Thymus (tissue), 11 donors: ENCODE measurements around the gene SLC7A10. TPM values are rescaled to one million over a fixed set of nuclear protein-coding genes. Genes with fewer than 3 reads are reported as not detected.

Source experiments
- DNase-seq, 9 donors: peaks; one replicate each; pipeline ENCODE4 v3.0.0-alpha.2; 2013; ENCODE audit warnings: low spot score in 9 of 9, low read depth in 6 of 9, missing footprints in 1 of 9
- H3K27ac ChIP-seq, 2 donors: one replicate each; pipeline ENCODE4 v1.5.1; 2013; ENCODE audit warnings: control low read depth in 1 of 2, low read depth in 1 of 2, low read length in 1 of 2, mild to moderate bottlenecking in 1 of 2, moderate library complexity in 1 of 2
- H3K27me3 ChIP-seq, 2 donors: one replicate each; pipeline ENCODE4 v1.5.1; 2013; ENCODE audit warnings: low read length in 1 of 2; ENCODE audit not compliant: control insufficient read depth in 2 of 2, insufficient read depth in 1 of 2
- H3K36me3 ChIP-seq, 2 donors: one replicate each; pipeline ENCODE4 v1.5.1; 2013; ENCODE audit warnings: low read length in 1 of 2, mild to moderate bottlenecking in 1 of 2, moderate library complexity in 1 of 2; ENCODE audit not compliant: control insufficient read depth in 2 of 2, insufficient read depth in 2 of 2
- H3K4me1 ChIP-seq, 2 donors: one replicate each; pipeline ENCODE4 v1.5.1; 2013; ENCODE audit warnings: low read length in 2 of 2; ENCODE audit not compliant: control insufficient read depth in 2 of 2, insufficient read depth in 2 of 2
- H3K4me3 ChIP-seq, 2 donors: one replicate each; pipeline ENCODE4 v1.5.1; 2013; ENCODE audit warnings: low read length in 2 of 2, control low read depth in 1 of 2, mild to moderate bottlenecking in 1 of 2
- H3K9me3 ChIP-seq, 2 donors: one replicate each; pipeline ENCODE4 v1.5.1; 2013; ENCODE audit warnings: low read length in 1 of 2, mild to moderate bottlenecking in 1 of 2; ENCODE audit not compliant: control insufficient read depth in 2 of 2, insufficient read depth in 1 of 2
- WGBS: extraction: QIAGEN DNeasy Blood & Tissue Kit; methylation state at CpG from one replicate; pipeline ENCODE4 v1.1.7; 2013; 5-methylcytosine and 5-hydroxymethylcytosine counted together
- polyA plus RNA-seq: library from polyadenylated mRNA; stranded (reverse); fragments of 200-250 nt; gene quantifications from one replicate; pipeline ENCODE4 v1.2.3, GENCODE V29; 2013
- total RNA-seq: library from RNA; stranded (reverse); fragments of 120-200 nt; gene quantifications from one replicate; pipeline ENCODE4 v1.2.4, GENCODE V29; 2013
- donor health status: healthy.

The SLC7A10 gene
- total and polyA plus RNA-seq, 2 donors = 0.11 to 0.33 TPM

DNA sequence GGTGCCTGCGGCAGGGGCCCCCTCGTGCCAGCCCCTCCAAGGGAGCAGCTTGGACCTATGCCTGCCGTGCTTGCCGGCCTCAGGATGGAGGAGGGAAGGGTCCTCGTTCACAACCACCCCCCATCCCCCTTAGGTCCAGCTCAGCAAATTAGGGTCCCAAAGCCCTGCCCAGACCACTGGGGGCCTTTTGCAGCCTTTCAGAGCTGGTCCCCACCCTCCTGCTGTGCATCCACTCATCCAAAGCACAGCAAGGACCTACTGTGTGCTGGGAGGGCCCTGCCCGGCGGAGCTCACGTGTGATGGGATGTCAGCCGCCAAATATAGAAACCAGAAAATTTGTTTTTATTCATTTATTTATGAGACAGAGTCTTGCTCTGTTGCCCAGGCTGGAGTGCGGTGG, 16.5 kb upstream of the SLC7A10 start:
- Histone ChIP-seq H3K27ac (no peak overlapping the region), H3K36me3 (no peaks in the 10 kb centered on the region), H3K9me3 (peaks cover 0 to 8% of the 10 kb centered on the region in 2 donors), H3K4me1 (no peaks in the 10 kb centered on the region), H3K4me3 (no peak overlapping the region), H3K27me3 (no peaks in the 10 kb centered on the region)
- WGBS = 89% methylated on average over 10 of the region's 10 CpGs
- no peak for DNase-seq

GRCh38 chr19:33241530-33242101, 16.0 kb upstream of the SLC7A10 start:
- Histone ChIP-seq H3K4me1 (no peaks in the 10 kb centered on the region), H3K36me3 (no peaks in the 10 kb centered on the region), H3K27ac (no peak overlapping the region), H3K9me3 (peaks cover 0 to 8% of the 10 kb centered on the region in 2 donors), H3K4me3 (no peak overlapping the region), H3K27me3 (no peaks in the 10 kb centered on the region)
- no peak for DNase-seq
- WGBS = 36% methylated on average over 22 of the region's 22 CpGs

- Histone ChIP-seq H3K27ac (no peak overlapping the region), H3K4me3 (no peak overlapping the region), H3K36me3 (no peaks in the 10 kb centered on the region), H3K4me1 (no peaks in the 10 kb centered on the region), H3K9me3 (peaks cover 0 to 7% of the 10 kb centered on the region in 2 donors), H3K27me3 (no peaks in the 10 kb centered on the region)
- DNase-seq = no peak
- 87% methylated on average over 11 of the region's 11 CpGs for WGBS
Measured at GRCh38 chr19:33241091-33241529, 15.5 kb upstream of the SLC7A10 start.

DNA sequence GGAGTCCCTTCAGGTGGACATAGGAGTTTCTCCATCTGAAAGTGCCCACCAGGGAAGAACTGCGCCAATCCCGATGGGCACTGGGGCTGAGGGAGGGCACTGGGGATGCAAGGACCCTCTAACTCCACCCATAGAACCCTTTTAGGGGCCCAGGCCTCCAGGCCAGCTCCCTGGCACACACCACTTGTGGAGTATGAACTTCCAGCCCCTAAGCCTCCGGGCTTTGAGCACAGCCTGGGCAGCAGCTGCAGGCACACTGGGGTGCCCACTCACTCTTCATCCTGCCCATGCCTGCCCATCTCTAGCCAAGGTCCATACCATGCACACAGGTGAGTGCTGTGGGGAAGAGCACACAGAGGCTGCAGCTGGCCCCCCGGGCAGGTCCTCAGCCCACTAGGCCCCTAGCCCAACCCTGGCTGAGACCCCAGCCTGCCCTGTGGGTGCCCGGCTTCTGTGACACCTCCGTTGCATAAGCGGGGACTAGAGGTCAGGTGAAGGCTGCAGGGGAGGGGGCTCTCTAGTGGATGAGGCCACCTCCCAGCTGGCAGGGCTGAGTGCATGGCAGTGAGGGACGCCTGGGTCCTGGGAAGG, 14.6 kb upstream of the SLC7A10 start:
- no peaks in the 10 kb centered on the region for H3K4me1 ChIP-seq
- no peaks in the 10 kb centered on the region for H3K9me3 ChIP-seq
- DNase-seq = no peak
- no peaks in the 10 kb centered on the region for H3K36me3 ChIP-seq
- no peaks in the 10 kb centered on the region for H3K27me3 ChIP-seq
- 96% methylated on average over 8 of the region's 8 CpGs for WGBS
- no peak overlapping the region for H3K4me3 ChIP-seq
- no peak overlapping the region for H3K27ac ChIP-seq

DNA sequence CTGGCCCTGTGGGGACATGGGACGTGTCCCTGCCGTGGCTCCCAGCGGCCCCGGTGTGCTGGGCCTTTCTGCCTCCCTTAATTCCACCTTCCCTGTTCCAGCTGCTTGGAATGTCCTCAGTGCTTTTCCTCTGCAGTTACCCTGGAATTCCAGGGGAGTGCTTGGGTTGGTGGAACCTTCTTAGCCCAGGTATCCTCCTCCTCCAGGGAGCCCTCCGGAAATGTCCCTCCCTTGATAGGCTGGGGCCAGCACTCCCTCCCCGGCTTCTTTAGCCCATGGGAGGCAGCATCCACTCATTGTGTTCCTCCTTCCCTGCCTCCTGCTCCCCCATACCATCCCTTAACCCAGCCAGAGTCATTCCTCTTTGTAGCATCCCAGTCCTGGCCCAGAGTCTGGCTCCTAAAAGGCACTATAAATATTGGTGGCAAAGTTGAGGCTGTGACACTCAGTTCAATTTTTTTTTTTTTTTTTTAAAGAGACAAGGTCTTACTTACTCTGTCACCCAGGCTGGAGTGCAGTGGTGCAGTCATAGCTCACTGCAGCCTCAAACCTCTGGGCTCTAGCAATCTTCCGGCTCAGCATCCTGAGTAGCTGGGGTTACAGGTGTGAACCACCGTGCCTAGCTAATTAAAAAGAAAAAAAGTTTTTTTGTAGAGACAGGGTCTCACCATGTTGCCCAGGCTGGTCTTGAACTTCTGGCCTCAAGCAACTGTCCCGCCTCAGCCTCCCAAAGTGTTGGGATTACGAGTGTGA, 13.7 kb upstream of the SLC7A10 start:
- 93% methylated on average over 10 of the region's 10 CpGs for WGBS
- no peaks in the 10 kb centered on the region for H3K9me3 ChIP-seq
- no peak for DNase-seq
- H3K36me3 ChIP-seq = no peaks in the 10 kb centered on the region
- no peak overlapping the region for H3K27ac ChIP-seq
- H3K4me3 ChIP-seq = no peak overlapping the region
- H3K4me1 ChIP-seq = no peaks in the 10 kb centered on the region
- H3K27me3 ChIP-seq = no peaks in the 10 kb centered on the region

DNA sequence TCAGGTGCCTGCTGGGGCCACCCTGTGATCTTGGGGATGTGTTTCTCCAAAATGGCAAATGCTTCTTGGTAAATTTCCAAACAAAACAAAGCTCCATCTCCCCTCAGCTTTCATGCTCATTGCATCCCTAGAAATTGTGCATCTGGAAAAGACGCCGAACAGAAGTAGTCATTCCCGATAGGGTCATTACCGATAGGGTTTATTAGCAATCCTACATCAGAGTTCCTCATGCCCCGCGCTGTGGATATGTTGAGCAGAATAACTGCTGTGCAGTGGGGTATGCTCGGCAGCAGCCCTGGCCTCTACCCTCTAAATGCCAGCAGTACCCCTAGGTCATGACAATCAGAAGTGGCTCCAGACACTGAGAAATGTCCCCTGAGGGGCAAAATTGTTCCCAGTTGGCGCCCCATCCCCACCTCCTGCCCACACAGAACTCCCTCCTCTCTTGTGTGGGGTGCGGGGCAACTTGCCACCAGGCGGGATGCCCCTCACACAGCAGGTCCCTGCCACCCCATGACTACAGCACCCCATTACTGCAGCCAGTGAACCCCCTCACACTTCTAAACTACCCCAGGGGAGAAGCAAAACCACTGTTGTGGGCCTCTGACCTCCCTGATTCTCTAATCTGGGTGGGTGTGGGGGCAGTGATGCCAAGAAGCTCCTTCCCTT, 13.0 kb upstream of the SLC7A10 start:
- H3K27me3 ChIP-seq = no peaks in the 10 kb centered on the region
- DNase-seq = no peak
- no peak overlapping the region for H3K27ac ChIP-seq
- H3K36me3 ChIP-seq = no peaks in the 10 kb centered on the region
- H3K9me3 ChIP-seq = no peaks in the 10 kb centered on the region
- 94% methylated on average over 10 of the region's 10 CpGs for WGBS
- no peaks in the 10 kb centered on the region for H3K4me1 ChIP-seq
- no peak overlapping the region for H3K4me3 ChIP-seq

DNA sequence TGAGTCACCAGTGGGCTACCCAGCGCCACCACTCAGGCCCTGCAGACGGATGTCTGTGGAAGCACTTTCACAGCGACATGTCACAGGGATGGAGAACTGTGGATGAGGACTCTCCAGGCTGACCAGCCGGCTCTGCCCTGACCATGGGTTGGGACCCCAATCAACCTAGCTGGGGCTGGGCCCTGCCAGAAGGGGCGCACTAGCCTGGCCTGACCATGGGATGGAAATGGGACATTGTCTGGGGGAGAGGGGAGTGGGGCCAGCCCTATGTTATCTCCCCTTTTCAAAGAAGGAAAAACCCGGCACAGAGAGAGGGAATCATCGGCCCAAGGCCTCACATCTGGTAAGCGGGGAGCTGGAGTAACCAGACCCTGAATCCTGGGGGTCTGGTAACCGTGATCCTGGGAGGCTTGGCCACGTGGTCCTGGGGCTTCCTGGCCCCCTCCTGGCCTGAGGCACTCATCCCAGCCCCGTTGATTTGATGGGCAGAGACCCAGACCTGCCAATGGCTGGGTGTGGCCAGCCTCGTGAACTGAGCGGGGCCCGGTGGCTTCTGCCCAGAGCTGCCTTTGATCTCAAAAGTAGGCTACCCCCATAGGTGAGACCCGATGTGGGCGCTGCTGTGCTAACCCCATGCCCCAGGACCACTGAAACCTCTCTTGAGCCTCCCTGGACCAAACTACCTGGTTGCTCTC, 11.2 kb upstream of the SLC7A10 start:
- 92% methylated on average over 16 of the region's 16 CpGs for WGBS
- Histone ChIP-seq H3K36me3 (no peaks in the 10 kb centered on the region), H3K9me3 (no peaks in the 10 kb centered on the region), H3K27me3 (no peaks in the 10 kb centered on the region), H3K4me3 (no peak overlapping the region), H3K4me1 (no peaks in the 10 kb centered on the region), H3K27ac (no peak overlapping the region)
- DNase-seq = no peak

DNA sequence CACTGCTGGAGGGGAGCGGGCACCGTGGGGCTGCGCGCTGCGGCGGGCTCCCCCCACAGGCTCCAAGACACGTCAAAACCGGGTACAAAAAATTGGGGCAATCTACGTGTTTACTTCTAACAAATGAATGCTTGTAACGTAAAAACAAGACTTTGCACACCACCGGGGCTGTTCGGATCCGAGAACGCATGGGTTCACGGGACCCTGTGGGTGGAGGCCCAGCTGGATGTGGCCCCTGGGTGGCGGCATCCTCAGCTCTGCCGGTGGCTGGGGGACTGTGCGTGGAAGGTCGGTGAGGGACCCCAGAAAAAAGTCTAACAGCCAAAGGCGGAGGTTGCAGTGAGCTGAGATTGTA, 10.3 kb upstream of the SLC7A10 start:
- no peaks in the 10 kb centered on the region for H3K4me1 ChIP-seq
- no peaks in the 10 kb centered on the region for H3K9me3 ChIP-seq
- H3K27me3 ChIP-seq = no peaks in the 10 kb centered on the region
- H3K4me3 ChIP-seq = no peak overlapping the region
- no peaks in the 10 kb centered on the region for H3K36me3 ChIP-seq
- H3K27ac ChIP-seq = no peak overlapping the region
- no peak for DNase-seq
- WGBS = 97% methylated on average over 20 of the region's 20 CpGs
